Stimulated activated CD4-positive, alpha-beta T cell treated with anti-CD3 and anti-CD28 coated beads, Interleukin-15, amount 100 ng/mL, for 24 hours (primary cell): ENCODE results near the gene PARD3B.

ENCODE experiments used
- DNase-seq: peaks from one replicate; pipeline ENCODE4 v3.0.0-alpha.2; 2020

The PARD3B gene

GRCh38 chr2:205032093-205032551, 486.8 kb downstream of the PARD3B start:
- DNase-seq, result no peak

DNA sequence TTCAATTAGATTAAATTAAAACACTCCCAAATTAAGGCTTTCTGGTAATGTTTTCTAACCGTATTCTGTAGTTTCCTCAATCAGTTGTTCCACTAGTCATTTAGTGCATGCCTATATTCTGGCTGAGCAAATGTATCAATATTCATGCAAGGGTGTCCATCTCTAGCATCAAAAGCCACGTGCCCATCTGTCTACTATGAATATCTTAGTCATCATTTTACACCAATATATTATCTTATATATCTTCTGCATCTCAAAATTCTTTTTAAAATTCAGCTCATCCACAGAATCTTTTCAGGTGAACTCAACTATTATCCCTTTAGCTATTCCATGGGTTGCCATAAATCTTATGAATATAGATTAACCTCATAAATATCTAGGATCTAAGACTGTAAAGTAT, 488.2 kb downstream of the PARD3B start:
- DNase-seq, result no peak

DNA sequence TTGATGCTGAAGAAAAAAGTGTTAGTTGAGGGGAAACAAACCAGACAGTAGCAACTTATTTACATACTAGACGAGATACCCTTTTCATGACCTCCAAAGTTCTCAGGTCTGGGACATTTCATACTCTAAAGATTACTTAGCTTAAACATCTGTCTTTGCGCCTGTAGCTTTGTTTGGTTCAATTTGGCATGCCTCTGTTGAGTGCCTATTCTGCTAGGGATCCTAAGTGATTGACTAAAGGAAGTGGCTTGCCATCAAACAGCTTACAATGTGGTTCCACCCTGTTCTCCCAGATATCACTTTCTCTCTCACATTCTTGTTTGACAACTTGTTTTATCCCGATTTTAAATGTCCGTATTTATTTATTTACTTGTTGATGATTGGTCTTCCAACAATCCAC, 488.8 kb downstream of the PARD3B start:
- no peak for DNase-seq

GRCh38 chr2:205040323-205040722, 495.0 kb downstream of the PARD3B start:
- no peak for DNase-seq

- no peak for DNase-seq
Observed at GRCh38 chr2:205041472-205042130, 496.3 kb downstream of the PARD3B start.

GRCh38 chr2:205043285-205043684, 498.0 kb downstream of the PARD3B start:
- DNase-seq, result no peak

DNA sequence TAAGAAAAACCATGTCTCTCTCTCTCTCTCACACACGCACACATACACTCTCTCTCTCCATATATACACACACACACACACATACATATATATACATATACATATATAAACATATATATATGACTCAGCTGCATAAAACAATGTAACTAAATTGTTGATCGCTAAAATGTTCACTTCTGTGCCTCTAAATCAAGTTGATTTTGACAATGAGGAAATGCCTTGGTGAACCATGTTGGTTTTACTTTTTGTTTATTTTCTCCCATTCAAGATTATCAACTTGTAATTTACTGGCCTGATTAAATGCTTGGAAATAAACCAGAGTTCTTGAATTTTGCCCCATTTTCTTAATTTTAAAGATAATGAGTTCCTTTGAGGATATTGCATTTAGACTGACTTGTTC, 500.4 kb downstream of the PARD3B start:
- DNase-seq, result no peak

DNA sequence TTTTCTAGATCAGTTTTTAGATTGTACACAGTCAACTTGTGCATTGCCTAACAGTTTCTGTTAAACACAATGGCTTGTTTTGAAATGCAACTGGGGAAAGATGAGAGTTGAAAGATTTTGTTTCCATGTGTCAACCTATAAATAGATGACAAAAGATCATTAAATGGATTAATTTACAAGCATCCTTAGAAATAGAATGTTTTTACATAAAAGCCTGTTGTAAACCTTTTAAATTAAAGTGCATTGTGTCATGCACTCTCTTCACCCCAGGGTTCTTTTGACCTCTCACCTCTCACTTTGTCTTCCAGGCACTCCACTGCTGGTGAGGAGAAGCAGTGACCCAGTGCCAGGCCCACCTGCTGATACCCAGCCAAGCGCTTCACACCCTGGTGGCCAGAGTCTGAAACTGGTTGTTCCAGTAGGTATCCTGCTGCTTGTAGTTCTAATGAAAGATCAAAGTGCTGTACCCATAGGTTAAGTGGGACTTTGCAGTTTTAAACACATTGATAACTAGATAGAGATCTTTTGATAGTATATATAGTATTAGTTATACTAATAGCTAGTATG, 502.1 kb downstream of the PARD3B start:
- DNase-seq, result no peak

GRCh38 chr2:205051417-205051816, 506.1 kb downstream of the PARD3B start:
- DNase-seq, result no peak

GRCh38 chr2:205052781-205053180, 507.5 kb downstream of the PARD3B start:
- DNase-seq, result no peak

- no peak for DNase-seq
Observed at GRCh38 chr2:205053827-205054410, 508.6 kb downstream of the PARD3B start.

DNA sequence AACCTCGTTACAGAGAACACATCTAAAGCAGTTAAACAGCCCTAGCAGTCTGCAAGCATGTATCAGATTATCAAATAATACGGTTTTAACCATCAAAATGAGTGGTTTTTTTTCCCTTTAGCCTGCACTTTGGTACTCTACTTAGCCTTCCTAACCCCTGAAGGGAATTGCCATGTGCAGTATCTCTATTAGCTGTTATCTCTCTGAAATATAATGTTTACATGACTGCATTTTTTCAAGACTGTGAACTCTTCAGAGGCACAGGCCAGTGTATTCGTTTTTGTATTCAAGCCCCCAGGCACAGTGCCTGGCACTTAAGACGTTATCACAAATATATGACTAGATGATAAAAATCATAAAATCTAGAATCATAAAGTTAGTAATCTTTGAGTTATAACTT, 509.5 kb downstream of the PARD3B start:
- DNase-seq, result no peak

- no peak for DNase-seq
Observed at GRCh38 chr2:205055251-205055650, 510.0 kb downstream of the PARD3B start.

- no peak for DNase-seq
Observed at GRCh38 chr2:205056151-205056561, 510.9 kb downstream of the PARD3B start.

GRCh38 chr2:205058409-205058808, 513.1 kb downstream of the PARD3B start:
- DNase-seq, result no peak

DNA sequence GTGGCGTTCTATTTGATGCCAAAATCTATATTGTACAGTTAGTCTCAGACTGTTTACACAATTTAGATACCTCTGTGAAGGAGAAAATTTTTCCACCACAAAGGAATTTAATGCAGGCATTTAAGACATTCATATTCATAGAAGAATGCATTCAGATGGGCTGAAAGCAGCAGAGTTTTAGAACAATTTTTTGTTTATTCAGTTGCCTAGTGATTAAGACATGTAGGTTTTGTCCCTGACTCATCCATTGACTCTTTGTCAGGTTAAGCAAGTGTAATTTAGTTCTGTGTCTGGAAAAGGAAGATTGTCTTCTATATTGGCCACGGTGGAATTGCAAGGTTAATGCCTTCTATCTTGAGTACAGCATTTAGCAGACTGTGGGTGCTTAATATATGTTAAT, 515.0 kb downstream of the PARD3B start:
- no peak for DNase-seq

DNA sequence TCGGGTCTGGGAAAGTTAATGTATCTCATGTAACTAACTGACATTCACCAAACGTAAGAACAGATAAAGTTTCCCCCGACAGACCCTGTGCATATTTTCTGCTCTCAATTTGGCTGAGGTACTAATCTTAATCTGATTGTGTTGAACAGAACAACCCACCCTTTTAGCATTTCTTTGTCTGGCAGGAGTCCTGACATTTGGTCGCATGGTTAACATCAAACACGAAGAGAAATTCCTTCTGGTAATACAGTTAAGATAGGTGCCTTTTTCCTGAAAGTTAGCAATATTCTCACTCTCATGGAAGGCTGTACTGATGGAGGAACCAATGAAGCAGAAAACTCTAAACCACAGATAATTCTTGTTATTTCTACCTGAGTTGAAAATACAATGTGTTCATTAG, 520.8 kb downstream of the PARD3B start:
- DNase-seq, result no peak

GRCh38 chr2:205069928-205070327, 524.7 kb downstream of the PARD3B start:
- DNase-seq, result no peak

GRCh38 chr2:205070889-205071288, 525.6 kb downstream of the PARD3B start:
- DNase-seq, result no peak

GRCh38 chr2:205073433-205074020, 528.3 kb downstream of the PARD3B start:
- no peak for DNase-seq

DNA sequence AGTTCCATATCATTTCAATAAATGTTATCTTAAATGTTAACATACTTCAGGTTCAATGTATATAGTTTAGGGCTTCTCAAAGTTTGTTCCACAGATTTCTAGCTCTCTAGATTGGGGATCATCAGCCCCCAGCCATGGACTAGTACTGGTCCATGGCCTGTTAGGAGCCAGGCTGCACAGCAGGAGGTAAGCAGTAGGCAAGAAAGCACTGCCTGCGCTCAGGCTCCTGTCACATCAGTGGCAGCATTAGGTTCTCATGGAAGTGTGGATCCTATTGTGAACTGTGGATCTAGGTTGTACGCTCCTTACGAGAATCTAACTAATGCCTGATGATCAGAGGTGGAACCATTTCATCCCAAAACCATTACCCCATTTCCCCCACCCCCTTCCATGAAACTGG, 531.1 kb downstream of the PARD3B start:
- no peak for DNase-seq

GRCh38 chr2:205077159-205077558, 531.9 kb downstream of the PARD3B start:
- no peak for DNase-seq

DNA sequence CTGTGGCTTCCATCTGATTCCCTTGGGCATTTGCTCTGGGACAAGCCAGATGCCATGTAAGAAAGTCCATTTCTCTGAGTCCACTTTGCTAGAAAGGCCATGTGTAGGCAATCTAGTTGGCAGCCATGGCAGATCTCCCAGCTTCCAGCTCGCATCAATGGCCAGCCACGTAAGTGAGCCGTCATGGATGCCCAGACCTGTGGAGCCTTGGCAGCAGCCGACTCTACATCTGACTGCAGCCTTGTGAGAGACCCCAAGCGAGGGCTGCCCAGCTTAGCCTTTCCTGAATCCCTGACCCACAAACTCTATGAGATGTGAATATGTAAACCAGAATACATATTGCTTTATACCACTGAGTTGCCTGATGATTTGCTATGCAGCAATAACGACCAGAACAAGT, 533.5 kb downstream of the PARD3B start:
- no peak for DNase-seq

- no peak for DNase-seq
Observed at GRCh38 chr2:205079173-205079572, 533.9 kb downstream of the PARD3B start.
